Heart right ventricle (tissue), 16 donors: ENCODE measurements around the gene BDKRB1. TPM values are rescaled to one million over a fixed set of nuclear protein-coding genes. Genes with fewer than 3 reads are reported as not detected.
A peak's percentile ranks its signal among the peaks of the same experiment; 100 is the strongest.

Experiments
- ATAC-seq, 8 donors: fragments of 200-7000 bp; cut with Tn5 transposase; one replicate each; pipeline ENCODE4 v1.9.1; 2020; ENCODE audit warnings: mild to moderate bottlenecking in 8 of 8, moderate library complexity in 8 of 8, moderate number of reproducible peaks in 1 of 8
- DNase-seq, 2 donors: peaks; one replicate each; pipeline ENCODE4 v3.0.0-alpha.2; 2020
- H3K27ac ChIP-seq, 10 donors: fragments of 200-600 bp; sonication (generic) in 2 of 10; one replicate each; pipeline versions ENCODE4 v1.5.0 to v1.8.0; 2020 to 2022; ENCODE audit warnings: mild to moderate bottlenecking in 3 of 10
- H3K27me3 ChIP-seq, 7 donors: fragments of 200-600 bp; one replicate each; pipeline ENCODE4 v1.8.0; 2021 to 2022; ENCODE audit warnings: mild to moderate bottlenecking in 2 of 7
- H3K36me3 ChIP-seq, 9 donors: fragments of 200-600 bp; sonication (generic) in 1 of 9; one replicate each; pipeline versions ENCODE4 v1.5.0 to v1.8.0; 2020 to 2022; ENCODE audit warnings: mild to moderate bottlenecking in 2 of 9
- H3K4me1 ChIP-seq, 9 donors: fragments of 200-600 bp; sonication (generic) in 1 of 9; one replicate each; pipeline versions ENCODE4 v1.5.0 to v1.8.0; 2020 to 2022; ENCODE audit warnings: mild to moderate bottlenecking in 4 of 9
- H3K4me3 ChIP-seq, 10 donors: fragments of 200-600 bp; sonication (generic) in 2 of 10; one replicate each; pipeline versions ENCODE4 v1.5.0 to v1.8.0; 2020 to 2022; ENCODE audit warnings: mild to moderate bottlenecking in 7 of 10, moderate library complexity in 2 of 10
- H3K9me3 ChIP-seq, 11 donors: fragments of 200-600 bp in 10 of 11; sonication (generic) in 2 of 11; one replicate each; pipeline versions ENCODE4 v1.5.0 to v1.8.0; 2013 to 2022; ENCODE audit warnings: mild to moderate bottlenecking in 2 of 11, control low read depth in 1 of 11, moderate library complexity in 1 of 11
- WGBS, 2 donors: extraction: QIAGEN DNeasy Blood & Tissue Kit; methylation state at CpG; one replicate each; pipeline ENCODE4 v1.1.7; 2013; ENCODE audit warnings: inconsistent platforms in 1 of 2; 5-methylcytosine and 5-hydroxymethylcytosine counted together
- intact Hi-C, 10 donors: fragments of 100-400 bp; cut with DNase I; formaldehyde crosslinking; loops; one replicate each; pipeline versions ENCODE4 v1.11.1 to v1.14.2; 2022
- polyA plus RNA-seq, 2 donors: library from polyadenylated mRNA; stranded (reverse); fragments of 200-250 nt; gene quantifications; one replicate each; pipeline ENCODE4 v1.2.3, GENCODE V29; 2013
- total RNA-seq, 10 donors: library from RNA; stranded (reverse); fragmentation: NEBNext Ultra II Directional in 3 of 10; extraction: Animal tissue kit (Norgen Biotek cat#: 25700) in 3 of 10; gene quantifications; one replicate each; pipeline versions ENCODE4 v1.2.1 to v1.2.4, GENCODE V29; 2021 to 2023
- TF ChIP-seq, protein P1 (sequence below), 9 donors: fragments of 200-600 bp; sonication (generic) in 2 of 9; IDR thresholded peaks; one replicate each; pipeline versions ENCODE4 v1.5.0 to v1.8.0; 2021 to 2022; ENCODE audit warnings: antibody characterized with exemption in 9 of 9, mild to moderate bottlenecking in 5 of 9, moderate library complexity in 1 of 9
- donor health status: Arrhythmogenic right ventricular cardiomyopathy.
- donor health status: ischemic (EF 13 %, LVEDD 7.1; RV severe dilation, severe dysfunction).
- donor health status: healthy with polysubstance abuse.
- donor health status: DM: no; HTN: yes; CAD: no.
- donor health status: DM: no; HTN: no; CAD: no.
- donor health status: ischemic (EF 25% LVEDD 6.9; RV normal size, moderate dysfunction).
- donor health status: ischemic (EF 25% LVEDD 5.7; RV mildly dilated, moderate dysfunction).
- donor health status: healthy.
- donor health status: DM: yes; HTN: yes; CAD: no.
- donor health status: Ischemic cardiomyopathy.
- donor health status: ischemic (EF 35%, LVEDD 5.7; RV mildly dilated, moderate dysfunction).
- donor health status: nonischemic (EF 11% LVEDD 7.7; RV severe dilation, severe dysfunction).
- donor health status: DM: yes; HTN: yes; CAD: no.
- donor health status: PGD.
- donor health status: ischemic (EF 29% LVEDD 5.4; RV normal size, mild dysfunction).
- donor health status: nonischemic (EF 23%, LVEDD 6.1; RV moderate dilation, normal function).

BDKRB1 gene
- total and polyA plus RNA-seq, 12 donors = 0.09 to 0.66 (median 0.39) TPM; not detected in 9

DNA sequence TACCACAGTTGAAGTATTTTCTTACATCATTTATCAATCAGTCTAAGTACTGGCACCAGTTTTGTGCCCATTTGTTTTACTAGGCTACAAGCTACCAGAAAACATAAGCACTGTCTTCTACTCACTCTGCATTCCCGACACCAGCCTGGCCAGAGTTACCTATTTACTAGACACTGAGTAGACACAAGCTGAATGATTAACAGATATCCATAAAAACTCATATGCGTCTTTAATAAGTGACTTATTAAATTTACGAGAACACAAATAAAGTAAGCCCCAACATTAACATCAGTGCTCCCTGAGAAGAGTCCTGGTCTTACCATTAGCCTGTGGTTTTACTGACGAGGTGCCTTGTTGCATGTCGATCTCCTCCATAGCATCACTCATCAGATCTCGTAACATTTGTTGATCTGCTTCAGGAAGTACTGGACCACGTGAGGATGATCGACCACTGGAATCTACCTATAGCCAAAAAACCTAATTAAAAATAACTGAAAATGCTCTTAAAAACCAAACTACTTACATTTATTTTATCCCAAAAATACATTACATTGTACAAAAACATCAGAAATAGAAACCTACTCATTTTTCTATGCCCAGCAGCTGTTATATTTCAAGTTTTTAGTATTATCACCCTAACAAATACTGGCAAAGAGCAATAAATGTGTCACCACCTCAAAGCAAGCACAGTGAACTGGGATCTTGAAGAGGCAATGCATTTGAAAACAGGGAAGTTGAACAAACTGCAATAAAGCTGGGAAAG, 53.3 kb downstream of the BDKRB1 start:
- no peaks in the 10 kb centered on the region for H3K4me1 ChIP-seq
- H3K27me3 ChIP-seq = no peaks in the 10 kb centered on the region
- intact Hi-C loops = loop anchor here in 1 of 10 donors (5.0 kb wide), 1 partner anchor 113 kb away; no protein-coding TSS in a partner anchor
- 95 to 96% methylated on average over 8 of the region's 8 CpGs for WGBS, 2 donors
- H3K9me3 ChIP-seq = no peaks in the 10 kb centered on the region
- ATAC-seq (no peak), DNase-seq (no peak)
- H3K36me3 ChIP-seq = peaks cover 0 to 97% (median 58%) of the 10 kb centered on the region in 9 donors
- H3K27ac ChIP-seq = no peak overlapping the region
- TF ChIP-seq, protein P1, sequence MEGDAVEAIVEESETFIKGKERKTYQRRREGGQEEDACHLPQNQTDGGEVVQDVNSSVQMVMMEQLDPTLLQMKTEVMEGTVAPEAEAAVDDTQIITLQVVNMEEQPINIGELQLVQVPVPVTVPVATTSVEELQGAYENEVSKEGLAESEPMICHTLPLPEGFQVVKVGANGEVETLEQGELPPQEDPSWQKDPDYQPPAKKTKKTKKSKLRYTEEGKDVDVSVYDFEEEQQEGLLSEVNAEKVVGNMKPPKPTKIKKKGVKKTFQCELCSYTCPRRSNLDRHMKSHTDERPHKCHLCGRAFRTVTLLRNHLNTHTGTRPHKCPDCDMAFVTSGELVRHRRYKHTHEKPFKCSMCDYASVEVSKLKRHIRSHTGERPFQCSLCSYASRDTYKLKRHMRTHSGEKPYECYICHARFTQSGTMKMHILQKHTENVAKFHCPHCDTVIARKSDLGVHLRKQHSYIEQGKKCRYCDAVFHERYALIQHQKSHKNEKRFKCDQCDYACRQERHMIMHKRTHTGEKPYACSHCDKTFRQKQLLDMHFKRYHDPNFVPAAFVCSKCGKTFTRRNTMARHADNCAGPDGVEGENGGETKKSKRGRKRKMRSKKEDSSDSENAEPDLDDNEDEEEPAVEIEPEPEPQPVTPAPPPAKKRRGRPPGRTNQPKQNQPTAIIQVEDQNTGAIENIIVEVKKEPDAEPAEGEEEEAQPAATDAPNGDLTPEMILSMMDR (IDR thresholded peaks at IDR 0.05) = no peak
- no peak overlapping the region for H3K4me3 ChIP-seq

DNA sequence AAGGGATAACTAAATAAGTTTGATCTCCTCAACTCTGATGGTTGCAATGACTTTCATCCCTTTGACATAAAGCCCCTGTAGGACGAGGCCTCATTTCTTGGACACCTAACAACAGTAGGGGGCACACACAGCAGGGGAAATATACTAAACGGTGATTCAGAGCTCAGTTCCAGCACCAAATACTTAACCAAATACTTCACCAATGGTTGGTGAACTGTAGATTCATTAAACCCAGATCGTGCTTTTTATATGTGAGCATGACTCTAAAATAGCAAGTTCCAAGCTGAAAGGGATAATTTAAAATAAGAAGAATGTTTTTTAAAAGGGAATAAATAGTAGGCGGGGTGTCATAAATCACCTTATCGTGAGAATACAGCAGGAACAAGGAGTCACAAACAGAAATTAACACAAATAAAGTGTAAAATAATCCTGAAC, 53.9 kb downstream of the BDKRB1 start:
- H3K4me3 ChIP-seq = no peak overlapping the region
- intact Hi-C loops = loop anchor here in 3 of 10 donors (5.0 to 10.0 kb wide), 3 partner anchors 112 to 255 kb away; no protein-coding TSS in a partner anchor
- H3K27me3 ChIP-seq = no peaks in the 10 kb centered on the region
- no peaks in the 10 kb centered on the region for H3K4me1 ChIP-seq
- WGBS, 2 donors = 66 to 69% methylated on average over 5 of the region's 5 CpGs
- H3K27ac ChIP-seq = no peak overlapping the region
- no peak for ATAC-seq
- no peak for DNase-seq
- TF ChIP-seq, protein P1 (IDR thresholded peaks at IDR 0.05) = peak in 1 of 9 donors; percentile 8
- no peaks in the 10 kb centered on the region for H3K9me3 ChIP-seq
- H3K36me3 ChIP-seq = peaks cover 0 to 97% (median 60%) of the 10 kb centered on the region in 9 donors

DNA sequence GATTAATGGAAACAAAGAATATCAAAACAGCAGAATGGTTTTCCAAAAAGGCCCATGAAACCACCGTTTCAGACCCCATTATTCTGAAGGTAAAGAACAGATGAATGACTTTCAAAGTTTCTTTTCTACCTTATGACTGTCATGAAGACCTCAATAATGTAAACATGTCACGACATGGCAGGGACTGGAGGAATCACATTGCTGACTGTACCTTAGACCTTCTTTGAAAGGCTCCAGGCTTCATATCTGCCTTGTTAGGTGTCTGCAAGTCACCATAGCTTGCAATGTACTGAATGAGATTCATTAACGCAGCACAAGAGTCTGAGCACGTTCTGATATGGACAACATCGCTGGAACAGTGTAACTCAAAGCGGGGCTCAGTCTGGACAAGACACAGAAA, 54.9 kb downstream of the BDKRB1 start:
- WGBS, 2 donors = 91 to 95% methylated on average over 6 of the region's 6 CpGs
- no peak overlapping the region for H3K4me3 ChIP-seq
- no peaks in the 10 kb centered on the region for H3K27me3 ChIP-seq
- DNase-seq = no peak
- H3K4me1 ChIP-seq = no peaks in the 10 kb centered on the region
- no peak for ATAC-seq
- peaks cover 0 to 97% (median 63%) of the 10 kb centered on the region in 9 donors for H3K36me3 ChIP-seq
- H3K9me3 ChIP-seq = no peaks in the 10 kb centered on the region
- intact Hi-C loops = loop anchor here in 2 of 10 donors (10.0 kb wide), 2 partner anchors 234 to 254 kb away; no protein-coding TSS in a partner anchor
- no peak overlapping the region for H3K27ac ChIP-seq
- TF ChIP-seq, protein P1 (IDR thresholded peaks at IDR 0.05) = no peak

Other genes with a start within 250 kb of the BDKRB1 start
- gene C14orf132, start 216.8 kb upstream of the BDKRB1 start, total RNA-seq = 10 to 100 TPM in 3 of 10 donors, 1 to 10 TPM in 6, under 1 TPM in 1; 0.85 to 16.2 (median 3.8) TPM
- 1 to 10 TPM in 1 of 2 donors, under 1 TPM in 1; 0.80 to 2.5 TPM for gene C14orf132, start 216.8 kb upstream of the BDKRB1 start, polyA plus RNA-seq
- gene BDKRB2, start 51.4 kb upstream of the BDKRB1 start, total RNA-seq = 1 to 10 TPM in 3 of 10 donors, under 1 TPM in 7; 0.19 to 3.6 (median 0.64) TPM
- gene BDKRB2, start 51.4 kb upstream of the BDKRB1 start, polyA plus RNA-seq = under 1 TPM; 0.58 to 0.59 TPM
- gene ATG2B, start 107.1 kb downstream of the BDKRB1 start, total RNA-seq = 10 to 100 TPM; 11.0 to 20.2 (median 14.5) TPM
- 1 to 10 TPM; 2.4 to 4.7 TPM for gene ATG2B, start 107.1 kb downstream of the BDKRB1 start, polyA plus RNA-seq
- gene GSKIP, start 107.3 kb downstream of the BDKRB1 start, total RNA-seq = 10 to 100 TPM; 10.2 to 18.8 (median 12.2) TPM
- gene GSKIP, start 107.3 kb downstream of the BDKRB1 start, polyA plus RNA-seq = 10 to 100 TPM in 1 of 2 donors, 1 to 10 TPM in 1; 3.4 to 12.4 TPM
- gene AK7, start 135.9 kb downstream of the BDKRB1 start, total RNA-seq = under 1 TPM in 8 of 10 donors, not detected in 2; 0.23 to 0.87 (median 0.65) TPM
- under 1 TPM; 0.22 to 0.62 TPM for gene AK7, start 135.9 kb downstream of the BDKRB1 start, polyA plus RNA-seq
- 100 to 1,000 TPM in 9 of 10 donors, 10 to 100 TPM in 1; 95.9 to 159 (median 114) TPM for gene PAPOLA, start 246.2 kb downstream of the BDKRB1 start, total RNA-seq
- gene PAPOLA, start 246.2 kb downstream of the BDKRB1 start, polyA plus RNA-seq = 10 to 100 TPM; 63.0 to 82.1 TPM